Measurements from ENCODE around the gene LIPT1. TPM values are rescaled to one million over a fixed set of nuclear protein-coding genes. Genes with fewer than 3 reads are reported as not detected.
A peak's percentile ranks its signal among the peaks of the same experiment; 100 is the strongest.

Gene LIPT1
- total and polyA plus RNA-seq, 7 experiments from 2014 or later, result 7.7 to 28.6 (median 21.2) TPM

DNA sequence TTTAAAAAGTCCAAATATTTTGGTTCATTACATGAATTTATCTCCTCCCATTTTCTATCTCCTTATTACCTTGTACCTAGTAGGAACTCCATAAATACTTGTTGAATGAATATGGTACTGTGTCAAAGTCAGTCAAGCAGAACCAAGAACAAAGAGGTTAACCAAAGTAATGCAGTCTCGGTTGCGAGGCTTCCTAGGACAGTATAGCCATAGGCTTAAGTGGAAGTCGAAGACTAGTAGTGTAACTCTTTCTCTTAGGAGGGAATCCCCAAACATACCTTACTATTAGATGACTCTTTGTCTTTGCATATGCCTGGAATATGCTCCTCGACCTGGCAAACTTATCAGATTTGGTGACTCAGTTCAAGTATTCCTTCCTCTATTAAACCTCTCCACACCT lies 4.8 kb downstream of the LIPT1 start:
- H3K9me3 ChIP-seq (ENCODE audit: control insufficient read depth in 2 of 3, low read length in 3 of 3), result no peaks in the 10 kb centered on the region
- peak overlapping the region in 7 of 9 donors; percentile 12 to 87 (median 32) for H3K27ac Mint-ChIP-seq
- ChIA-PET CTCF (interaction anchor here (1.4 kb wide), 1 partner anchor 21 kb away, joined by 5 read pairs; the partner anchor contains the start of gene MITD1), POLR2A (interaction anchor here (1.1 to 1.7 kb wide), 2 partner anchors 18 to 177 kb away, joined by 3 to 5 read pairs; partner anchors contain the start of genes C2orf15 and EIF5B)
- DNase-seq, result no peak
- intact Hi-C loops (cut with micrococcal nuclease), result loop anchor here (10.0 kb wide), 5 partner anchors 335 to 1495 kb away; partner anchors contain the start of genes ACTR1B (in 1 of the 2), C2orf92 (in 1 of the 2), COA5 (in 1 of the 2) and INPP4A (in 1 of the 2)
- no peak overlapping the region for H3K27ac ChIP-seq (ENCODE audit: low read depth, low read length)
- H3K4me1 ChIP-seq (ENCODE audit: control insufficient read depth in 2 of 2, insufficient read depth in 2 of 2, low read length in 2 of 2), result peaks cover 5 to 6% of the 10 kb centered on the region in 2 donors
- ATAC-seq, result no peak
- no peak overlapping the region for H3K4me3 Mint-ChIP-seq
- no peaks in the 10 kb centered on the region for H3K27me3 Mint-ChIP-seq
- no peak overlapping the region for H3K4me3 ChIP-seq (ENCODE audit: low read length)
- no peaks in the 10 kb centered on the region for H3K27me3 ChIP-seq (ENCODE audit: control insufficient read depth in 2 of 2, insufficient read depth in 2 of 2, low read length in 2 of 2)
- H3K36me3 Mint-ChIP-seq, result peaks cover 14 to 39% (median 26%) of the 10 kb centered on the region in 5 donors
- no peaks in the 10 kb centered on the region for H3K9me3 Mint-ChIP-seq
- H3K36me3 ChIP-seq (ENCODE audit: control insufficient read depth in 2 of 3, insufficient read depth in 3 of 3, low read length in 3 of 3), result peaks cover 5 to 32% (median 10%) of the 10 kb centered on the region in 3 experiments
- H3K4me1 Mint-ChIP-seq, result peaks cover 21 to 52% (median 43%) of the 10 kb centered on the region in 7 donors

GRCh38 chr2:99166218-99166617 lies 11.5 kb downstream of the LIPT1 start:
- Histone ChIP-seq H3K27ac (ENCODE audit: low read depth, low read length) (no peak overlapping the region), H3K9me3 (ENCODE audit: control insufficient read depth in 2 of 3, low read length in 3 of 3) (no peaks in the 10 kb centered on the region), H3K4me3 (ENCODE audit: low read length) (no peak overlapping the region), H3K27me3 (ENCODE audit: control insufficient read depth in 2 of 2, insufficient read depth in 2 of 2, low read length in 2 of 2) (no peaks in the 10 kb centered on the region), H3K36me3 (ENCODE audit: control insufficient read depth in 2 of 3, insufficient read depth in 3 of 3, low read length in 3 of 3) (peaks cover 12 to 52% (median 15%) of the 10 kb centered on the region in 3 experiments), H3K4me1 (ENCODE audit: control insufficient read depth in 2 of 2, insufficient read depth in 2 of 2, low read length in 2 of 2) (no peaks in the 10 kb centered on the region)
- Mint-ChIP-seq H3K9me3 (no peaks in the 10 kb centered on the region), H3K27me3 (no peaks in the 10 kb centered on the region), H3K27ac (peak overlapping the region in 5 of 9 donors; percentile 4 to 77 (median 37)), H3K4me3 (no peak overlapping the region), H3K36me3 (peaks cover 0 to 46% (median 22%) of the 10 kb centered on the region in 5 donors), H3K4me1 (peaks cover 1 to 11% (median 7%) of the 10 kb centered on the region in 7 donors)
- DNase-seq (no peak), ATAC-seq (no peak)
- CTCF ChIA-PET, result no interaction called here
- intact Hi-C loops (cut with micrococcal nuclease), result no loop called here
- POLR2A ChIA-PET, result interaction anchor here (1.0 to 2.7 kb wide), 2 partner anchors 9 to 11 kb away, joined by 4 to 10 read pairs; partner anchors contain the start of genes LIPT1 and TSGA10

DNA sequence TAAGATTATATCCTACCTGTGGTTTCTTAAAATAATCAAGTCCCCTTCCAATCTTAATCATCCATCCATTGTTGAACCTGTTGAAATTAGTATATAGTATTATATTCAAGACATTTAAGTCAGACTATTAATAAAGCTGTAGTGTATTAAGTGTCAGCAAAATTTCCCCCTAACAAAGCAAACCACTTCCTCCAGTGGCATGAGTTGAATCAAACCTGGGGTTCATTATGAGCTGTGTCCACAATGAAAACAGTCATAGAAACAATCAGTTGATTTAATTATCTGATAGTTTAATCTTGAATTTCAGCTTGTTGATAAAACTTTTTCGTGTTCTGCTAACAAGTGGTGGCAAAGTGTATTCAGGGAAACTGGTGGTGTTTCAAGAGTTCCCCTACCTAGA lies 14.8 kb downstream of the LIPT1 start:
- H3K27me3 Mint-ChIP-seq, result no peaks in the 10 kb centered on the region

DNA sequence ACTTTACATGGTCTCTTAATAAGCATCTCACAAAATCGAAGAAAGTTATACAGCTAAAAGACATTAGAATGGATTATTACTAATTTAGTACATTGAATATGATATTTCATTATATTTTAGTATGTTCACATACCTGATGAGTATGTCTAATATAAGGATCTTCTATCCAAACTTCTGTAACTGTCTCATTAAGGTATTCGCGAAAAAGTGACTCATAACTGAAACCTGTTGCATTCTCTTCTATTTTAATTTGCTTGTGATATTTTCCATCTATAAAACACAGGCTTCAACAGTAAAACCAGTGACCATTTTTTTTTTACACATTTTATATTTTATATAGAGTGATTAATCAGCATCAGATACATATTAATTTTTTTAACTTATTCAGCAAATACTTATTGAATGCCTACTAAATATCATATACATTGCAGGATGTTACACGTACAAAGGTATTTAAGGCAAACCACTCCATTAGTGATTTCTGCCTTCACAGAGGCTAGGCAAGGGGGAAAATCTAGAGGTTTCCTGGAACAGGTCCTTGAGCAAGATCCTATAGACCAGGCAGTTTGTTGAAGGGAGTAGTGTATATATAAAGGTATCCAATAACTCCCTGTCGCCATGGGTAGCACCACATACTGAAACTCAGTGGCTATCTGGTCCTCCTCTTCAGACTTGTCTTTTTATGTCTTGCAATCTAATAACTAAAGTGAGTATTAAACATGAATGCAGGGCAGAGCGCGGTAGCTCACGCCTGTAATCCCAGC lies 16.8 kb downstream of the LIPT1 start:
- Mint-ChIP-seq H3K27me3 (no peaks in the 10 kb centered on the region), H3K4me1 (peaks cover 8 to 37% (median 31%) of the 10 kb centered on the region in 7 donors), H3K36me3 (peaks cover 0 to 33% (median 17%) of the 10 kb centered on the region in 5 donors), H3K4me3 (no peak overlapping the region), H3K9me3 (no peaks in the 10 kb centered on the region), H3K27ac (peak overlapping the region in 5 of 9 donors; percentile 21 to 77 (median 60))
- H3K4me1 ChIP-seq (ENCODE audit: control insufficient read depth in 2 of 2, insufficient read depth in 2 of 2, low read length in 2 of 2), result no peaks in the 10 kb centered on the region
- no peaks in the 10 kb centered on the region for H3K27me3 ChIP-seq (ENCODE audit: control insufficient read depth in 2 of 2, insufficient read depth in 2 of 2, low read length in 2 of 2)
- H3K36me3 ChIP-seq (ENCODE audit: control insufficient read depth in 2 of 3, insufficient read depth in 3 of 3, low read length in 3 of 3), result peaks cover 16 to 54% (median 17%) of the 10 kb centered on the region in 3 experiments
- no peak for ATAC-seq
- CTCF ChIA-PET, result no interaction called here
- H3K27ac ChIP-seq (ENCODE audit: low read depth, low read length), result no peak overlapping the region
- intact Hi-C loops (cut with micrococcal nuclease), result loop anchor here in 1 of 2 donors (10.0 kb wide), 1 partner anchor 537 kb away; no protein-coding TSS in a partner anchor
- no peaks in the 10 kb centered on the region for H3K9me3 ChIP-seq (ENCODE audit: control insufficient read depth in 2 of 3, low read length in 3 of 3)
- POLR2A ChIA-PET, result interaction anchor here (0.7 to 1.2 kb wide), 4 partner anchors 17 to 470 kb away, joined by 3 to 5 read pairs (median 4); partner anchors contain the start of genes LIPT1 and TSGA10
- H3K4me3 ChIP-seq (ENCODE audit: low read length), result no peak overlapping the region
- DNase-seq, result no peak

More for the DNA sequence above, 14.8 kb downstream of the LIPT1 start:
- DNase-seq (no peak), ATAC-seq (no peak)
- no peaks in the 10 kb centered on the region for H3K9me3 Mint-ChIP-seq
- H3K27ac Mint-ChIP-seq, result peak overlapping the region in 4 of 9 donors; percentile 28 to 72 (median 51)
- Histone ChIP-seq H3K4me1 (ENCODE audit: control insufficient read depth in 2 of 2, insufficient read depth in 2 of 2, low read length in 2 of 2) (no peaks in the 10 kb centered on the region), H3K27me3 (ENCODE audit: control insufficient read depth in 2 of 2, insufficient read depth in 2 of 2, low read length in 2 of 2) (no peaks in the 10 kb centered on the region), H3K27ac (ENCODE audit: low read depth, low read length) (peak overlapping the region; percentile 25), H3K4me3 (ENCODE audit: low read length) (no peak overlapping the region), H3K9me3 (ENCODE audit: control insufficient read depth in 2 of 3, low read length in 3 of 3) (no peaks in the 10 kb centered on the region), H3K36me3 (ENCODE audit: control insufficient read depth in 2 of 3, insufficient read depth in 3 of 3, low read length in 3 of 3) (peaks cover 16 to 63% (median 17%) of the 10 kb centered on the region in 3 experiments)
- H3K4me3 Mint-ChIP-seq, result no peak overlapping the region
- CTCF ChIA-PET, result no interaction called here
- H3K4me1 Mint-ChIP-seq, result peaks cover 2 to 25% (median 15%) of the 10 kb centered on the region in 7 donors
- POLR2A ChIA-PET, result no interaction called here
- intact Hi-C loops (cut with micrococcal nuclease), result no loop called here
- peaks cover 0 to 42% (median 18%) of the 10 kb centered on the region in 5 donors for H3K36me3 Mint-ChIP-seq

GRCh38 chr2:99180755-99181623 lies 26.2 kb downstream of the LIPT1 start, which contains the start of the genes MITD1 and MRPL30:
Gene MITD1 (minus strand): TSS chr2:99181058. CDS start chr2:99180981, 77 bp downstream.
Gene MRPL30 (plus strand): TSS chr2:99181184. CDS start chr2:99186204, 5,020 bp downstream.
- Histone ChIP-seq H3K4me3 (ENCODE audit: low read length) (peak within 1 kb of the TSS; percentile 97), H3K4me1 (ENCODE audit: control insufficient read depth in 2 of 2, insufficient read depth in 2 of 2, low read length in 2 of 2) (peaks cover 30 to 32% of the 10 kb centered on the region in 2 donors), H3K27me3 (ENCODE audit: control insufficient read depth in 2 of 2, insufficient read depth in 2 of 2, low read length in 2 of 2) (no peaks in the 10 kb centered on the region), H3K9me3 (ENCODE audit: control insufficient read depth in 2 of 3, low read length in 3 of 3) (no peaks in the 10 kb centered on the region), H3K36me3 (ENCODE audit: control insufficient read depth in 2 of 3, insufficient read depth in 3 of 3, low read length in 3 of 3) (peaks cover 0 to 7% (median 0%) of the 10 kb centered on the region in 3 experiments), H3K27ac (ENCODE audit: low read depth, low read length) (peak within 1 kb of the TSS; percentile 89)
- peaks cover 0 to 13% (median 3%) of the 10 kb centered on the region in 5 donors for H3K36me3 Mint-ChIP-seq
- H3K4me1 Mint-ChIP-seq, result peaks cover 41 to 85% (median 74%) of the 10 kb centered on the region in 7 donors
- no peaks in the 10 kb centered on the region for H3K9me3 Mint-ChIP-seq
- H3K27me3 Mint-ChIP-seq, result no peaks in the 10 kb centered on the region
- DNase-seq (peak; percentile 72 to 94 (median 90)), ATAC-seq (peak; percentile 97)
- H3K27ac Mint-ChIP-seq, result peak within 1 kb of the TSS; percentile 93 to 99 (median 99)
- ChIA-PET CTCF (interaction anchor here (1.0 to 2.2 kb wide), 5 partner anchors 13 to 156 kb away, joined by 3 to 7 read pairs (median 5); partner anchors contain the start of genes EIF5B and TXNDC9), POLR2A (interaction anchor here (0.6 to 3.3 kb wide), 13 partner anchors 13 to 1515 kb away, joined by 3 to 31 read pairs (median 3); partner anchors contain the start of genes C2orf15, EIF5B, LIPT1 and REV1)
- H3K4me3 Mint-ChIP-seq, result peak within 1 kb of the TSS; percentile 94 to 100 (median 99)
- intact Hi-C loops (cut with micrococcal nuclease), result loop anchor here (1.0 to 5.0 kb wide), 11 partner anchors 26 to 1382 kb away; partner anchors contain the start of genes C2orf15 (in 2 of the 2), COA5 (in 2 of the 2), REV1 (in 2 of the 2) and TXNDC9 (in 2 of the 2)
